Heart right ventricle (tissue), 16 donors: ENCODE results near the gene SMAD4. TPM values are rescaled to one million over a fixed set of nuclear protein-coding genes. Genes with fewer than 3 reads are reported as not detected.

Experiments used
- ATAC-seq, 8 donors: fragments of 200-7000 bp; cut with Tn5 transposase; one replicate each; pipeline ENCODE4 v1.9.1; 2020; ENCODE audit warnings: mild to moderate bottlenecking in 8 of 8, moderate library complexity in 8 of 8, moderate number of reproducible peaks in 1 of 8
- DNase-seq, 2 donors: peaks; one replicate each; pipeline ENCODE4 v3.0.0-alpha.2; 2020
- H3K27ac ChIP-seq, 10 donors: fragments of 200-600 bp; sonication (generic) in 2 of 10; one replicate each; pipeline versions ENCODE4 v1.5.0 to v1.8.0; 2020 to 2022; ENCODE audit warnings: mild to moderate bottlenecking in 3 of 10
- H3K27me3 ChIP-seq, 7 donors: fragments of 200-600 bp; one replicate each; pipeline ENCODE4 v1.8.0; 2021 to 2022; ENCODE audit warnings: mild to moderate bottlenecking in 2 of 7
- H3K36me3 ChIP-seq, 9 donors: fragments of 200-600 bp; sonication (generic) in 1 of 9; one replicate each; pipeline versions ENCODE4 v1.5.0 to v1.8.0; 2020 to 2022; ENCODE audit warnings: mild to moderate bottlenecking in 2 of 9
- H3K4me1 ChIP-seq, 9 donors: fragments of 200-600 bp; sonication (generic) in 1 of 9; one replicate each; pipeline versions ENCODE4 v1.5.0 to v1.8.0; 2020 to 2022; ENCODE audit warnings: mild to moderate bottlenecking in 4 of 9
- H3K4me3 ChIP-seq, 10 donors: fragments of 200-600 bp; sonication (generic) in 2 of 10; one replicate each; pipeline versions ENCODE4 v1.5.0 to v1.8.0; 2020 to 2022; ENCODE audit warnings: mild to moderate bottlenecking in 7 of 10, moderate library complexity in 2 of 10
- H3K9me3 ChIP-seq, 11 donors: fragments of 200-600 bp in 10 of 11; sonication (generic) in 2 of 11; one replicate each; pipeline versions ENCODE4 v1.5.0 to v1.8.0; 2013 to 2022; ENCODE audit warnings: mild to moderate bottlenecking in 2 of 11, control low read depth in 1 of 11, moderate library complexity in 1 of 11
- CTCF ChIP-seq, 9 donors: fragments of 200-600 bp; sonication (generic) in 2 of 9; IDR thresholded peaks; one replicate each; pipeline versions ENCODE4 v1.5.0 to v1.8.0; 2021 to 2022; ENCODE audit warnings: antibody characterized with exemption in 9 of 9, mild to moderate bottlenecking in 5 of 9, moderate library complexity in 1 of 9
- WGBS, 2 donors: extraction: QIAGEN DNeasy Blood & Tissue Kit; methylation state at CpG; one replicate each; pipeline ENCODE4 v1.1.7; 2013; ENCODE audit warnings: inconsistent platforms in 1 of 2; 5-methylcytosine and 5-hydroxymethylcytosine counted together
- intact Hi-C, 10 donors: fragments of 100-400 bp; cut with DNase I; formaldehyde crosslinking; loops; one replicate each; pipeline versions ENCODE4 v1.11.1 to v1.14.2; 2022
- polyA plus RNA-seq, 2 donors: library from polyadenylated mRNA; stranded (reverse); fragments of 200-250 nt; gene quantifications; one replicate each; pipeline ENCODE4 v1.2.3, GENCODE V29; 2013
- total RNA-seq, 10 donors: library from RNA; stranded (reverse); fragmentation: NEBNext Ultra II Directional in 3 of 10; extraction: Animal tissue kit (Norgen Biotek cat#: 25700) in 3 of 10; gene quantifications; one replicate each; pipeline versions ENCODE4 v1.2.1 to v1.2.4, GENCODE V29; 2021 to 2023
- donor health status: Arrhythmogenic right ventricular cardiomyopathy.
- donor health status: ischemic (EF 13 %, LVEDD 7.1; RV severe dilation, severe dysfunction).
- donor health status: healthy with polysubstance abuse.
- donor health status: DM: no; HTN: yes; CAD: no.
- donor health status: DM: no; HTN: no; CAD: no.
- donor health status: ischemic (EF 25% LVEDD 6.9; RV normal size, moderate dysfunction).
- donor health status: ischemic (EF 25% LVEDD 5.7; RV mildly dilated, moderate dysfunction).
- donor health status: healthy.
- donor health status: DM: yes; HTN: yes; CAD: no.
- donor health status: Ischemic cardiomyopathy.
- donor health status: ischemic (EF 35%, LVEDD 5.7; RV mildly dilated, moderate dysfunction).
- donor health status: nonischemic (EF 11% LVEDD 7.7; RV severe dilation, severe dysfunction).
- donor health status: DM: yes; HTN: yes; CAD: no.
- donor health status: PGD.
- donor health status: ischemic (EF 29% LVEDD 5.4; RV normal size, mild dysfunction).
- donor health status: nonischemic (EF 23%, LVEDD 6.1; RV moderate dilation, normal function).

The SMAD4 gene
- total and polyA plus RNA-seq, 12 donors, result 11.7 to 110 (median 85.4) TPM

GRCh38 chr18:51020536-51020935, 9.5 kb upstream of the SMAD4 start:
- H3K27me3 ChIP-seq, result no peaks in the 10 kb centered on the region
- H3K27ac ChIP-seq, result no peak overlapping the region
- peaks cover 0 to 29% (median 0%) of the 10 kb centered on the region in 9 donors for H3K36me3 ChIP-seq
- H3K9me3 ChIP-seq, result no peaks in the 10 kb centered on the region
- no peak for TF ChIP-seq CTCF (IDR thresholded peaks at IDR 0.05)
- intact Hi-C loops, result loop anchor here in 1 of 10 donors (10.0 kb wide), 1 partner anchor 146 kb away; the partner anchor contains the start of gene ME2
- peak in 1 of 8 donors; percentile 42 for ATAC-seq
- DNase-seq, result no peak
- 52 to 58% methylated on average over 5 of the region's 5 CpGs for WGBS, 2 donors
- H3K4me3 ChIP-seq, result no peak overlapping the region
- H3K4me1 ChIP-seq, result peaks cover 0 to 5% (median 0%) of the 10 kb centered on the region in 9 donors

GRCh38 chr18:51021226-51021965, 8.6 kb upstream of the SMAD4 start:
- peaks cover 0 to 13% (median 0%) of the 10 kb centered on the region in 9 donors for H3K4me1 ChIP-seq
- no peaks in the 10 kb centered on the region for H3K9me3 ChIP-seq
- H3K4me3 ChIP-seq, result no peak overlapping the region
- no peak for DNase-seq
- peaks cover 0 to 38% (median 6%) of the 10 kb centered on the region in 9 donors for H3K36me3 ChIP-seq
- whole genome bisulfite sequencing, 2 donors, result 91 to 94% methylated on average over 5 of the region's 5 CpGs
- intact Hi-C loops, result loop anchor here in 1 of 10 donors (10.0 kb wide), 1 partner anchor 147 kb away; the partner anchor contains the start of gene ME2
- TF ChIP-seq CTCF (IDR thresholded peaks at IDR 0.05), result no peak
- no peak for ATAC-seq
- no peak overlapping the region for H3K27ac ChIP-seq
- H3K27me3 ChIP-seq, result no peaks in the 10 kb centered on the region

- TF ChIP-seq CTCF (IDR thresholded peaks at IDR 0.05), result no peak
- H3K4me1 ChIP-seq, result peaks cover 0 to 47% (median 19%) of the 10 kb centered on the region in 9 donors
- H3K27ac ChIP-seq, result no peak overlapping the region
- ATAC-seq (no peak), DNase-seq (no peak)
- intact Hi-C loops, result loop anchor here in 2 of 10 donors (5.0 to 10.0 kb wide), 2 partner anchors 58 to 151 kb away; partner anchors contain the start of genes ELAC1 (in 1 of the 2) and ME2 (in 1 of the 2)
- no peaks in the 10 kb centered on the region for H3K27me3 ChIP-seq
- peaks cover 0 to 31% (median 3%) of the 10 kb centered on the region in 9 donors for H3K36me3 ChIP-seq
- 81 to 84% methylated on average over 2 of the region's 2 CpGs for WGBS, 2 donors
- no peaks in the 10 kb centered on the region for H3K9me3 ChIP-seq
- H3K4me3 ChIP-seq, result no peak overlapping the region
Observed at GRCh38 chr18:51025512-51025911, 4.5 kb upstream of the SMAD4 start.

GRCh38 chr18:51028201-51028805, 1.7 kb upstream of the SMAD4 start:
- no peak for TF ChIP-seq CTCF (IDR thresholded peaks at IDR 0.05)
- Histone ChIP-seq H3K4me3 (no peak overlapping the region), H3K4me1 (peaks cover 2 to 70% (median 39%) of the 10 kb centered on the region in 9 donors), H3K27me3 (no peaks in the 10 kb centered on the region), H3K27ac (no peak overlapping the region), H3K36me3 (peaks cover 0 to 34% (median 6%) of the 10 kb centered on the region in 9 donors), H3K9me3 (no peaks in the 10 kb centered on the region)
- intact Hi-C loops, result loop anchor here in 2 of 10 donors (5.0 to 10.0 kb wide), 2 partner anchors 61 to 154 kb away; partner anchors contain the start of genes ELAC1 (in 1 of the 2) and ME2 (in 1 of the 2)
- DNase-seq (no peak), ATAC-seq (no peak)
- whole genome bisulfite sequencing, 2 donors, result 76 to 77% methylated on average over 4 of the region's 4 CpGs
